Measurements from ENCODE around the gene TRMT44. TPM values are rescaled to one million over a fixed set of nuclear protein-coding genes. Genes with fewer than 3 reads are reported as not detected.
A peak's percentile ranks its signal among the peaks of the same experiment; 100 is the strongest.

TRMT44 gene
- total RNA-seq, 1 donor from 2014 or later, result 24.5 TPM

- Mint-ChIP-seq H3K27ac (ENCODE audit: unreplicated experiment) (no peak overlapping the region), H3K36me3 (ENCODE audit: unreplicated experiment) (no peaks in the 10 kb centered on the region), H3K4me1 (ENCODE audit: unreplicated experiment) (peaks cover 27% of the 10 kb centered on the region), H3K4me3 (ENCODE audit: unreplicated experiment) (no peak overlapping the region), H3K9me3 (ENCODE audit: unreplicated experiment) (no peaks in the 10 kb centered on the region), H3K27me3 (ENCODE audit: unreplicated experiment) (no peaks in the 10 kb centered on the region)
- DNase-seq (ENCODE audit: extremely low spot score, unreplicated experiment), result no peak
- TF ChIP-seq CTCF (IDR thresholded peaks at IDR 0.05), result no peak
Measured at GRCh38 chr4:8513931-8514330, 73.4 kb downstream of the TRMT44 start.

DNA sequence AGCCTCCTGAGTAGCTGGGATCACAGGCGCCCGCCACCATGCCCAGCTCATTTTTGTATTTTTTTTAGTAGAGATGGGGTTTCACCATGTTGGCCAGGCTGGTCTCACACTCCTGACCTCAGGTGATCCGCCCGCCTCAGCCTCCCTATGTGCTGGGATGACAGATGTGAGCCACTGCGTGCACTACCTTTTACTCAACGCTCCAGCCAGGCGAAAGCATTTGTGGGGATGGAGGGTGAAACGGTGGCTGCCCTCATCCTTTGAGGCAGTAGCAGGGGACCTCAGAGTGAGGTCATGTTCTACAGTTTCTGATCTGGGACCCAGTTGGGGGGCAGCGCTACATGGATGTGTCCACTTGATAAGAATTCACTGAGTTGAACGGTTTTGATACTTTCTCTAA lies 73.8 kb downstream of the TRMT44 start:
- peaks cover 27% of the 10 kb centered on the region for H3K4me1 Mint-ChIP-seq (ENCODE audit: unreplicated experiment)
- H3K27me3 Mint-ChIP-seq (ENCODE audit: unreplicated experiment), result no peaks in the 10 kb centered on the region
- DNase-seq (ENCODE audit: extremely low spot score, unreplicated experiment), result no peak
- no peaks in the 10 kb centered on the region for H3K9me3 Mint-ChIP-seq (ENCODE audit: unreplicated experiment)
- no peaks in the 10 kb centered on the region for H3K36me3 Mint-ChIP-seq (ENCODE audit: unreplicated experiment)
- no peak for TF ChIP-seq CTCF (IDR thresholded peaks at IDR 0.05)
- no peak overlapping the region for H3K4me3 Mint-ChIP-seq (ENCODE audit: unreplicated experiment)
- H3K27ac Mint-ChIP-seq (ENCODE audit: unreplicated experiment), result no peak overlapping the region

DNA sequence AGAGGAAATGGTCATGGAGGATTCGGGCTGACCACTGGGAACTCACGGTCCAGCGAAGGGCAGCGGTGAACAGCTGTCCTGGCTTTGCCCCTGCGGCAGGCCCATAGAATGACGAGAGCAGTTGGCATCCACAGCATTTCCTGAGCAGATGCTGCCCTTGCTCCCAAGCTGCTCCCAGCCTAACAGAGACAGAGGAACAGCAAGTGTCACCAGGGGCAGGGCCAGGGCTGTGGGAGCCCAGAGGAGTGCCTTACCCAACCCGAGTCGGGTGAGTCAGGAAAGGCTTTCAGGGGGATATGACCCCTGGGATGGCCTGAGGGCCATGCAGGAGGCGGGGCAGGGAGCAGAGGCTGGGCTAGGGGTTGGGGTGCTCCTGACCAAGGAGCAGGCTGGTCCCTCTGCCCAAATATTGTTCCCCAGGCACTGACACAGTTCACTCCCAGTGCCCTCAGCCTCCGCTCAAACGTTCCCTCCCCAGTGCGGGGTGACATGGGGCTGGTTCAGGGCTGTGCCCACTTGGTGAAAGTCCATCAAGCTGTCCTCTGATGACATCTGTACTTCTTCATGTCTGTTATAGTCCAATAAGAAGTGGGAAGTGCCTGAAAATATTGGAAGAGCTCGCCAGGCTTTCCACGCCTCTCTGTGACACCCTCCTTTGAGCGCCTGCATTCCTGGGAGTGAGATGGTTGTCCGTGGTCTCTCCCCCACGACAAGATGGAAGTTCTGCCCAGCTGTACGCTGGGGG lies 74.9 kb downstream of the TRMT44 start:
- no peak overlapping the region for H3K4me3 Mint-ChIP-seq (ENCODE audit: unreplicated experiment)
- peak overlapping the region; percentile 53 for H3K27ac Mint-ChIP-seq (ENCODE audit: unreplicated experiment)

DNA sequence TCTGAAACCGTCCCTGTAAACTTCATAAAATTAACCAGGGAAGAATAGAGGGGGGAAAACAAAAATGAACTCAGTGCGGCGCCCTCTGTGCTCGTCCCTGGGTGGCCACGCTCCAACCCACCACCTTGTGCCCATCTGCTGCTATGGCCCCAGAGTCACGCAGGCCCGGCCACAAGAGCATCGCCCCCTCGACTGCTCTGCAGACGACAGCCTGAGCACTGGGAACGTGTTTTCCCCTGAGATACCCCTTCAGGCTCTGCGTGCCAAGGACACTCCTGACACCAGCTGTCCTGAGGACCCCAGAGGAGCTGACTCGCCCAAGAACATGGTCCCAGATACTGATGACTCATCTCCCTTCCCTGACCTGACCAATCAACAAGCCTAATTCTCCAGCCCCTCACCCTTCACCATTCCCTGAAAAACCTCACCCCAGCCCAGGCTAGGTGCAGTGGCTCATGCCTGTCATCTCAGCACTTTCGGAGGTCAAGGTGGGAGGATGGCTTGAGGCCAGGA lies 75.5 kb downstream of the TRMT44 start:
- TF ChIP-seq CTCF (IDR thresholded peaks at IDR 0.05), result no peak
- no peaks in the 10 kb centered on the region for H3K36me3 Mint-ChIP-seq (ENCODE audit: unreplicated experiment)
- DNase-seq (ENCODE audit: extremely low spot score, unreplicated experiment), result no peak
- no peaks in the 10 kb centered on the region for H3K27me3 Mint-ChIP-seq (ENCODE audit: unreplicated experiment)
- peaks cover 27% of the 10 kb centered on the region for H3K4me1 Mint-ChIP-seq (ENCODE audit: unreplicated experiment)
- peaks cover 10% of the 10 kb centered on the region for H3K9me3 Mint-ChIP-seq (ENCODE audit: unreplicated experiment)
- H3K4me3 Mint-ChIP-seq (ENCODE audit: unreplicated experiment), result no peak overlapping the region
- H3K27ac Mint-ChIP-seq (ENCODE audit: unreplicated experiment), result no peak overlapping the region

More for the DNA sequence above, 74.9 kb downstream of the TRMT44 start:
- DNase-seq (ENCODE audit: extremely low spot score, unreplicated experiment), result no peak
- TF ChIP-seq CTCF (IDR thresholded peaks at IDR 0.05), result no peak
- H3K4me1 Mint-ChIP-seq (ENCODE audit: unreplicated experiment), result peaks cover 27% of the 10 kb centered on the region
- no peaks in the 10 kb centered on the region for H3K27me3 Mint-ChIP-seq (ENCODE audit: unreplicated experiment)
- H3K36me3 Mint-ChIP-seq (ENCODE audit: unreplicated experiment), result no peaks in the 10 kb centered on the region
- peaks cover 6% of the 10 kb centered on the region for H3K9me3 Mint-ChIP-seq (ENCODE audit: unreplicated experiment)

GRCh38 chr4:8516996-8517550 lies 76.5 kb downstream of the TRMT44 start:
- H3K27me3 Mint-ChIP-seq (ENCODE audit: unreplicated experiment), result no peaks in the 10 kb centered on the region
- no peak overlapping the region for H3K4me3 Mint-ChIP-seq (ENCODE audit: unreplicated experiment)
- H3K36me3 Mint-ChIP-seq (ENCODE audit: unreplicated experiment), result no peaks in the 10 kb centered on the region
- H3K4me1 Mint-ChIP-seq (ENCODE audit: unreplicated experiment), result peaks cover 27% of the 10 kb centered on the region
- TF ChIP-seq CTCF (IDR thresholded peaks at IDR 0.05), result no peak
- H3K27ac Mint-ChIP-seq (ENCODE audit: unreplicated experiment), result no peak overlapping the region
- DNase-seq (ENCODE audit: extremely low spot score, unreplicated experiment), result no peak
- H3K9me3 Mint-ChIP-seq (ENCODE audit: unreplicated experiment), result peaks cover 10% of the 10 kb centered on the region

Measured in osteocyte (in vitro differentiated cells).